ENCODE results near the gene SORCS1.

The SORCS1 gene

GRCh38 chr10:106741006-106741530 lies 423.4 kb downstream of the SORCS1 start:
- no peak for DNase-seq (ENCODE audit: low read depth)

- no peak for DNase-seq (ENCODE audit: low read depth)
Observed at GRCh38 chr10:106740071-106740470, 424.4 kb downstream of the SORCS1 start.

- DNase-seq (ENCODE audit: low read depth) = no peak
Observed at GRCh38 chr10:106734220-106734619, 430.3 kb downstream of the SORCS1 start.

- no peak for DNase-seq (ENCODE audit: low read depth)
Observed at GRCh38 chr10:106728232-106728631, 436.3 kb downstream of the SORCS1 start.

DNA sequence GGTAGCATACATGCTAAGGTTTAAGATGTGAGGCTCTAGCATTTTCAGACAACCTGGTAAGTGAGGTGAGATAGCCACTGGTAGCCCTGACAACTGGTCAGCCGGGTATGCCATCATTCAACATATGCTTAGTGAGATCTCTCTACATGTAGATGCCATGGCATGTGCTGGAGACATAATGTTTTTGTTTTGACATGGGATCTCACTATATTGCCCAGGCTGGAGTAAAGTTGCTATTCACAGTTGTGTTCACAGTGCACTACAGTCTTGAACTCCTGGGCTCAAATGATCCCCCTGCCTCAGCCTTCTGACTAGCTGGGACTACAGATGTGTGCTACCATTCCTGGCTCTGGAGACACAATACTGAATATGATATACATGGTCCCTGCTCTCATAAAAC lies 437.3 kb downstream of the SORCS1 start:
- DNase-seq (ENCODE audit: low read depth) = no peak

- no peak for DNase-seq (ENCODE audit: low read depth)
Observed at GRCh38 chr10:106722524-106722923, 442.0 kb downstream of the SORCS1 start.

GRCh38 chr10:106720683-106721082 lies 443.8 kb downstream of the SORCS1 start:
- no peak for DNase-seq (ENCODE audit: low read depth)

DNA sequence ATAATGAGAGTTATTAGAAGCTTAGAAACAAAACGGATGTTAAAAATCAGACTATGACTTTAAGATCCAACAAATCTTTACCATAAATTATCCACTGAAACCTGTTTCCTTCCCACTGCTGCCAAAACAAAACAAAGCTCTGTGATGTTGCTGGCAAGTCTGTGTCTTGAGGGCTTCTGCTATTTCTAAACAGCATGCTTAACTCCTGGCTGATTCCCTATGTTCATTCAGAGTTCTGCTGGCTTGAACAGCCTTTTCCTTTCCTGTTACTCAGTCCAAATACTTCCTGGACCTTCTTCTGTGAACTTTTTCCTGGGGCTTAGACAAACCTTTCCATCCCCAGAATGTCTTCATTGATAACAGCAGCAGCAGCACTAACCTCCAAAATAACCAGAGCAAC lies 448.1 kb downstream of the SORCS1 start:
- no peak for DNase-seq (ENCODE audit: low read depth)

DNA sequence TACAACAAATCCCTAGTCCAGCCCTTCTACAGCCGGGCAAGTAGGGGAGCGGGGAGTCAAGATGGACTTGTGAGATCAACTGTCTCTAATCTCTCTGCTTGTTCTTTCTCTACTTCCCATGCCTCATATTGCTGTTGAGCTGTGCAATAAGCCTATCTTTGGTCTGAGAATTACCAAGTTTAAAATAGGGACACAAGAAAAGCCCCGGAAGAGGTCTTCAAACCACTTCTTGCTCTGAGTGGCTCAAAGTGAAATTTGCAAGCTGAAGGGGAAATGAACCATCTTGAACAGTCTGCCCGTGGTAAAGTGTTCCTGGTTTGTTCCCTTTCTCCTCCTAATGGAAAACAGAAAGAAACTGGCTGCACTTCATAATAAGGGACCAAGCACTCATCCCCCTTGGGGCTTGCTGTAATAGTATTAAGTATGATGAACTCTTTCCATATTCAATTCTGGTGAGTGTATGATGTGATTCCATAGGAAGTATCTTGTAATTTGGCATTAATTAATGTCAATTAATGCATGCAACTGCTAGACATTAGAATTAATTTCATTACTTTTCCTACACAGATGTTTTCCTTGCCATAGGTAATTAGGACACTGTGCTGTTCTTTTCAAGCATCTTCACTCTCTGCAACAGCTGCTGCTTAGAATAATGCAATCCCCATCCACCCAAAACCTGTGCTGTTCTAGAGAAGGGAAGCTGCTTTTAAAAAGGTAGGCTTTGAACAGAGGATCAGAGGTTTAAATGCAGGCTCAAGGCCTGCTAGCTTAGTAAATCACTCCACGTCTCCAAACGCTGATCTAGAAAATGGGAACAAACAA lies 449.6 kb downstream of the SORCS1 start:
- no peak for DNase-seq (ENCODE audit: low read depth)

DNA sequence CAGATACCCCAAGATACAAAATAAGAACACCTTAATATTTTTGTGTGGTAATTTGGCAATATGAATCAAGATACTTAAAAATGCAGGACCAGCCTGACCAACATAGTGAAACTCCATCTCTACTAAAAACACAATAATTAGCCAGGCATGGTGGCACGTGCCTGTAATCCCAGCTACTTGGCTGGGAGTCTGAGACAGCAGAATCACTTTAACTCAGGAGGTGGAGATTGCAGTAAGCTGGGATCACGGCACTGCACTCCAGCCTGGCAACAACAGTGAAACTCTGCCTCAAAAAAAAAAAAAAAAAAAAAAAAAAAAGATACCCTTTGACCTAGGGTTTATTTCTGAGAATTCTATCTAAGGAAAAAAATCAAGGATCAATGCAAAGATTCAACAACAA lies 450.7 kb downstream of the SORCS1 start:
- no peak for DNase-seq (ENCODE audit: low read depth)

DNA sequence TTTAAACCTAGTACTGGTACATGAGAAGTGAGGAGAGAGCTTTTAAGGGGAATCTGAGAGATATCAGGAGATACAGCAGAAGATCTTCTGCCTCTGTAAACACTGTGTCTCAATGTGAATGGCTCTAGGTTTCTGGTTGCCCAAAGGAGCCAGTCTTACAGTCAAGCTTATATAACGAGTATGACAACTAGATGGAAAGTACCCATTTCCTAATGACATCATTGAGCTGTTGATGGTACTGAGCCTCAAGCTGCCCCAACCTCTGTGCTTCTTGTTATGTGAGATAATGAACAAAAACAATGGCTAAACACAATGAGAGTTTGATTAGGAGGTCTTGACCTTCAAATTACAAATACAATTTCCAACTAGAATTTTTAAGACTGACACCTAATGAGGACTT lies 451.5 kb downstream of the SORCS1 start:
- DNase-seq (ENCODE audit: low read depth) = no peak

GRCh38 chr10:106711313-106711906 lies 453.1 kb downstream of the SORCS1 start:
- DNase-seq (ENCODE audit: low read depth) = no peak

DNA sequence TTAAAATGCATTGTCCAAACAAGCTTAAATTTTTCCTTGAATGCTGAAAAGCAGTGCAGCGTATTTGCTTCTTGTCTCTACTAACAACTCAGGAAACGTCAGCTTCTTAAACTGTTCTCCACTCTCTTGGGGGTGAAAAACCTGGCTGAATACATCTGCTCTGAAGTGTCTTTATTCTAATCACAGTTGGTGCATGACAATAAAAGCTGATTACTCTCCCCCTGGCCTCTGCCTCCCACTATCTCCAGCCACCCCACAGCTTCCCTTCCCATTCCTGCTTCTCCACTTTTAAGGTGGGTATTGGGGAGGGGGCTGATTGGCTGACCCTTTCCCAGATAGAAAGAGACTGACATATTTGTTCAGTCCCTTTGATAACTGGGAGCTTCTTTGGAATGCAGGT lies 456.0 kb downstream of the SORCS1 start:
- no peak for DNase-seq (ENCODE audit: low read depth)

GRCh38 chr10:106707657-106708056 lies 456.8 kb downstream of the SORCS1 start:
- DNase-seq (ENCODE audit: low read depth) = no peak

- DNase-seq (ENCODE audit: low read depth) = no peak
Observed at GRCh38 chr10:106706127-106706526, 458.4 kb downstream of the SORCS1 start.

DNA sequence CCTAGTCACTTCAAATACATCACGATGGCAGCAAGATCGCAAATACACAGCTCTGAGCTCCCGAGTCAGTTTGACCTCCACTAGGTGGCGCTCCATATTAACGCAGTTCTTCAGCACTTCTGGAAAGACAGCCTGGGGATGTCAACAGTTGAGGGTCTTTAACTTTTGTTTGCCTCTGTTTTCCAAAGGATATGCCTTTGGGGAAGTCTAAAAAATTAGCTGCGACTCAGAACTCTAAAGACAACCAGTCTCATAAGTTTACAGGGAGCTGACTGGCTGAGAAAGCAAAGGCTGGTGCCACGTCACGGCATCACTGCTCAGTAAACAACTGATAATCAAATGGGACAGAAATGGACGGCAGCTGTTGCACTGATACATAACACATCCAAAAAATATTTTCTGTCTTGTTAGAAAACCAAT lies 458.8 kb downstream of the SORCS1 start:
- DNase-seq (ENCODE audit: low read depth) = no peak

GRCh38 chr10:106696239-106696638 lies 468.3 kb downstream of the SORCS1 start:
- no peak for DNase-seq (ENCODE audit: low read depth)

- DNase-seq (ENCODE audit: low read depth) = no peak
Observed at GRCh38 chr10:106694696-106695095, 469.8 kb downstream of the SORCS1 start.

DNA sequence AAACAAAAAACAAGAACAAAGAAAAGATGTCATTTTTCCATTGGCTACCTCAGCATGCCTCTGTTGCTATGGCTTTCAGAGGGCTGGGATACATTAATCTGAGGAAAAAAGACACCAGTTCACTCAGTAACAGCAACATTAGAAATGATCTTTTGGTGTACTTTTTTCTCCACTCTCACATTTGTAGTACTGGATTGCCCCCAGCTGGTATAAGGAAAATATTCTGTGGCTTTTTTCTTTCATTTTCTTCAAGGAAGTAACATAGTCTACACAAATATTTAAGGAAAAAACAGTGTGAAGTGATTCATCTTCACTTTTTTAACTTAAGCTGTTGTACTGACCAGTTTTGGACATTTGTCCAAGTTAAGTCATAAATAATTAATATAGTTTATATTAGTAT lies 482.3 kb downstream of the SORCS1 start:
- DNase-seq (ENCODE audit: low read depth) = no peak

DNA sequence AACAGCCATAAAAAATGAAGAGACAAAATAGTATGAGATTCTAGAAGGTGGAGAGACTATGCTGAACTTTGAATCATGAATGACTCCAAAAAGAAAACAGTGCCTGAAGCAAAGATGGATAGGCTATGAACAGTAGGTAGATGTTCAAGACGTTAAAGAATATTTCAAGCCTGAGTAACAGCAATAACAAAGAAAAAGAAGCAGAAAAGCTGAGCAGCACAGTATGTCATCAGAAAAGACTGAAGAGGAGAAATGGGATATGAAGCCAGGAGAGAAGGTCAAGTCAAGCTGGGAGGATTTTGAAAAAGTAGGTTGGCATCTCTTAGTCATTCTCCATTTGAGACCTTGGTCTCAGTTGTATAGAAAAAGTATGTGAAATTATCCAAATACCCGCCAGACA lies 484.4 kb downstream of the SORCS1 start:
- no peak for DNase-seq (ENCODE audit: low read depth)

DNA sequence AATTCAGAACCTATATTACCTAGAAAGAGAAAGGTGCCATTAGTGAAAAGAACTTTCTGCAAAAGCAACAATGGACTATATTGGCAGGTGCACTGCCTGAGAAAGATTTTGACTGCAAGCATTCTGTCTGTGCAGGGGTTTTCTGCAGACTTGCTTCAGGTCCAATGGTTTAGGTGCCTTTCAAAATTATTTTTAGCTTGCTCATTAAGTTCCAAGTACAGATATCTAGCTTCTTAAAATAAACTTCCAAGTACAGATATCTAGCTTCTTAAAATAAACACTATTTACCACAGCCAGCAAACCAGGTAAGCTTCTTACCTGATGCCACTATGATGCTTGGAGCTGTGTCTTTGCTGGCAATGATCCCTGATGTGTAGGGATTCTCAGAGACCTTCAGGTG lies 485.2 kb downstream of the SORCS1 start:
- no peak for DNase-seq (ENCODE audit: low read depth)

DNA sequence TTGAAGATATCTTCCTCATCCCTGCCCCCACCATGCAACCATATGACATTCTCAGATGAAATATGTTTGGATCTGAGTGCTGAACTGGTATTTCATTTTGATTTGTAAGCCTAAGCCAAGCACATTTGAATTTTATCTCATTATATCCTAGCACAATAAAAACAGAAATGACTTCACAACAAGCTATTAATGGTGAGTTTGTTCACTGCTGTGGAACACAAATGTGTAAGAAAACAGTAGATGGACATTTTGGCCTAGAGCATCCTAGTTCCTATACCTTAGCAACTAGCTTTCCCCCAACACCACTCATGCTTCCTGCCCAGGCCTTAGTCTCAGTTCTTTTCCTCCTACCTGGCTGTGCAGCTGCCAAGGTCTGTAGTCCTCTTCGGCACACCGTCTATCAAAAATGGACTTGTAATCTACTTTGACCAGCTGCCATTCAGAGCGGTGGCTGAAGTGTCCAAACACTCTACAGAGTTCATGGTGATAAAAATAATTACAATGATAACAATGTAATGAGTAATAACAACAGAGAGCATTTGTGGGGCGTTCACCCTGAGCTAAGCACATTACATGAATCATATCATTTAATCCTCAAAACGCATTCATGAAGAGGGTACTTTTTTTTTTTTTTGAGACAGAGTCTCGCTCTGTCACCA lies 491.9 kb downstream of the SORCS1 start:
- no peak for DNase-seq (ENCODE audit: low read depth)

DNA sequence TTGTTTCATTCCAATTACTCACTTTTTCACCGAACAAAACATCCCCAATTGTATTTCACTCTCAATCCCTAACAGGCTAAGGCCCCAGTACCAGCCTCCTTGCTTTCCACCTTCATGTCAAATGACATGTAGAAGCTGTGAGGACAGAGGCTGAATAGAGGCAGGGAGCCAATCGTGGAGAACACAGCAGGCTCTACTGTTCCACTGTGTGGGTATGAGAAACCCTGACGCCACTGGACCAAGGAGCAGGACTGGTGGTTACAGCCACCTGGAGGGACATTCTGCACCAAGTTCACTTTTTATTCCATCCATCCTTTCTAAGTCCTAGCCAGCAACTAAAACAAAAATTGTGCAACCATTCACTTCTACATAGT lies 502.8 kb downstream of the SORCS1 start:
- no peak for DNase-seq (ENCODE audit: low read depth)
